T1000 (cell line): ENCODE results near the gene PIGU.
A peak's percentile ranks its signal among the peaks of the same experiment; 100 is the strongest.
"Not testable (repeated sequence)": the region's sequence is repeated elsewhere in the genome, so short reads cannot be mapped to it uniquely, and the experiment has no call there.

ENCODE experiments used
- DNase-seq: peaks from one replicate; lab custom pipeline; 2025; ENCODE audit warnings: mixed read lengths; lab: John Stamatoyannopoulos, UW

PIGU gene

GRCh38 chr20:34532756-34533155 lies 144.1 kb downstream of the PIGU start:
- no peak for DNase-seq

GRCh38 chr20:34532320-34532719 lies 144.6 kb downstream of the PIGU start:
- DNase-seq = no peak

GRCh38 chr20:34531608-34532265 lies 145.2 kb downstream of the PIGU start:
- no peak for DNase-seq

GRCh38 chr20:34530342-34530741 lies 146.6 kb downstream of the PIGU start:
- DNase-seq = no peak

- no peak for DNase-seq
Measured at GRCh38 chr20:34529742-34530141, 147.2 kb downstream of the PIGU start.

- DNase-seq = no peak
Measured at GRCh38 chr20:34528921-34529297, 148.0 kb downstream of the PIGU start.

GRCh38 chr20:34527016-34527415 lies 149.9 kb downstream of the PIGU start:
- DNase-seq = no peak

GRCh38 chr20:34526466-34526865 lies 150.4 kb downstream of the PIGU start:
- no peak for DNase-seq

GRCh38 chr20:34525709-34526416 lies 151.0 kb downstream of the PIGU start:
- peak; percentile 98 for DNase-seq

- no peak for DNase-seq
Measured at GRCh38 chr20:34525342-34525708, 151.6 kb downstream of the PIGU start.

GRCh38 chr20:34524426-34524825 lies 152.5 kb downstream of the PIGU start:
- DNase-seq = no peak

GRCh38 chr20:34522969-34523871 lies 153.7 kb downstream of the PIGU start:
- no peak for DNase-seq

GRCh38 chr20:34519841-34520240 lies 157.1 kb downstream of the PIGU start:
- not testable (repeated sequence) for DNase-seq

GRCh38 chr20:34518863-34519262 lies 158.0 kb downstream of the PIGU start:
- DNase-seq = not testable (repeated sequence)

- no peak for DNase-seq
Measured at GRCh38 chr20:34517114-34517505, 159.8 kb downstream of the PIGU start.

GRCh38 chr20:34516247-34517113 lies 160.4 kb downstream of the PIGU start, which contains the start of gene DYNLRB1:
Gene DYNLRB1 (plus strand): TSS chr20:34516422. CDS start chr20:34516459, 37 bp downstream.
- peak; percentile 93 for DNase-seq

- no peak for DNase-seq
Measured at GRCh38 chr20:34515484-34516246, 161.2 kb downstream of the PIGU start.

- DNase-seq = no peak
Measured at GRCh38 chr20:34514897-34515483, 161.9 kb downstream of the PIGU start.

- DNase-seq = not testable (repeated sequence)
Measured at GRCh38 chr20:34514034-34514433, 162.9 kb downstream of the PIGU start.

GRCh38 chr20:34512955-34513419 lies 163.9 kb downstream of the PIGU start:
- DNase-seq = no peak
